Fibroblast of skin of right quadriceps (primary cell): Measurements from ENCODE around the gene CALD1.
A peak's percentile ranks its signal among the peaks of the same experiment; 100 is the strongest.

Experiments
- DNase-seq: peaks from one replicate; pipeline ENCODE4 v3.0.0-alpha.2; 2013

CALD1 gene

GRCh38 chr7:134778941-134779740 lies at the start of gene CALD1:
Gene CALD1, plus strand, starts transcription at chr7:134779634. Its CDS starts 88,100 bp downstream, at chr7:134867734.
- DNase-seq, result peak; percentile 100

- DNase-seq, result peak; percentile 21
Observed at GRCh38 chr7:134729895-134730294, 49.5 kb upstream of the CALD1 start.

- DNase-seq, result peak; percentile 85
Observed at GRCh38 chr7:134730411-134730829, 49.0 kb upstream of the CALD1 start.

GRCh38 chr7:134731616-134732015 lies 47.8 kb upstream of the CALD1 start:
- no peak for DNase-seq

- no peak for DNase-seq
Observed at GRCh38 chr7:134732728-134733127, 46.7 kb upstream of the CALD1 start.

GRCh38 chr7:134736381-134736780 lies 43.1 kb upstream of the CALD1 start:
- no peak for DNase-seq

- peak; percentile 95 for DNase-seq
Observed at GRCh38 chr7:134737566-134738345, 41.7 kb upstream of the CALD1 start.

- no peak for DNase-seq
Observed at GRCh38 chr7:134739362-134739761, 40.1 kb upstream of the CALD1 start.

- no peak for DNase-seq
Observed at GRCh38 chr7:134740376-134740775, 39.1 kb upstream of the CALD1 start.

GRCh38 chr7:134741907-134742635 lies 37.4 kb upstream of the CALD1 start:
- peak; percentile 98 for DNase-seq

- peak; percentile 84 for DNase-seq
Observed at GRCh38 chr7:134742688-134743350, 36.6 kb upstream of the CALD1 start.

GRCh38 chr7:134744569-134744968 lies 34.9 kb upstream of the CALD1 start:
- DNase-seq, result no peak

GRCh38 chr7:134747326-134747725 lies 32.1 kb upstream of the CALD1 start:
- DNase-seq, result no peak

- no peak for DNase-seq
Observed at GRCh38 chr7:134750083-134751062, 29.1 kb upstream of the CALD1 start.

GRCh38 chr7:134752006-134752760 lies 27.3 kb upstream of the CALD1 start:
- DNase-seq, result peak; percentile 77

GRCh38 chr7:134755422-134756022 lies 23.9 kb upstream of the CALD1 start:
- DNase-seq, result peak; percentile 42

- DNase-seq, result peak; percentile 73
Observed at GRCh38 chr7:134757938-134758337, 21.5 kb upstream of the CALD1 start.

GRCh38 chr7:134758981-134759380 lies 20.5 kb upstream of the CALD1 start:
- no peak for DNase-seq

- DNase-seq, result peak; percentile 62
Observed at GRCh38 chr7:134761266-134761665, 18.2 kb upstream of the CALD1 start.

- DNase-seq, result no peak
Observed at GRCh38 chr7:134763960-134764359, 15.5 kb upstream of the CALD1 start.
